Keratinocyte (primary cell): Measurements from ENCODE around the gene AGAP1. TPM values are rescaled to one million over a fixed set of nuclear protein-coding genes. Genes with fewer than 3 reads are reported as not detected.

Experiments
- DNase-seq: peaks from one replicate; pipeline ENCODE4 v3.0.0-alpha.2; 2011; ENCODE audit warnings: low read depth, missing footprints, low spot score
- FAIRE-seq: peaks from 2 replicates; lab custom pipeline; 2011; peaks lifted over from hg19 to GRCh38; lab: Jason Lieb, UNC
- H2AFZ ChIP-seq: 2 replicates; pipeline ENCODE4 v1.6.0; 2012; ENCODE audit warnings: low read length, control low read depth, inconsistent platforms; ENCODE audit not compliant: control insufficient read depth
- H3K27ac ChIP-seq: 2 replicates; pipeline ENCODE4 v1.5.1; 2011; ENCODE audit warnings: low read length; ENCODE audit not compliant: control insufficient read depth, insufficient read depth
- H3K27me3 ChIP-seq: 3 replicates; pipeline ENCODE4 v1.6.0; 2011; ENCODE audit warnings: low read length; ENCODE audit not compliant: control insufficient read depth, insufficient read depth; ENCODE audit errors: extremely low read depth
- H3K36me3 ChIP-seq, 2 experiments: 2 replicates in 1 of 2; 3 replicates in 1 of 2; pipeline ENCODE4 v1.5.1; 2011; ENCODE audit warnings: low read length in 2 of 2, mild to moderate bottlenecking in 1 of 2; ENCODE audit not compliant: control insufficient read depth in 2 of 2, insufficient read depth in 2 of 2; ENCODE audit errors: extremely low read depth in 1 of 2
- H3K4me1 ChIP-seq: 3 replicates; pipeline ENCODE4 v1.5.1; 2011; ENCODE audit warnings: low read length; ENCODE audit not compliant: control insufficient read depth, insufficient read depth; ENCODE audit errors: extremely low read depth
- H3K4me2 ChIP-seq: 3 replicates; pipeline ENCODE4 v1.6.0; 2011; ENCODE audit warnings: low read depth, low read length; ENCODE audit not compliant: control insufficient read depth, insufficient read depth; ENCODE audit errors: extremely low read depth
- H3K4me3 ChIP-seq, 3 experiments: fragments of 200-600 bp in 1 of 3; sonication (generic) in 1 of 3; 2 replicates in 2 of 3; 3 replicates in 1 of 3; pipeline ENCODE4 v1.5.1; 2011 to 2016; ENCODE audit warnings: low read length in 3 of 3, mild to moderate bottlenecking in 3 of 3, control low read depth in 2 of 3, inconsistent platforms in 1 of 3, low read depth in 1 of 3, mixed read lengths in 1 of 3, mixed run types in 1 of 3, moderate library complexity in 1 of 3; ENCODE audit not compliant: control insufficient read depth in 2 of 3, insufficient read depth in 2 of 3; ENCODE audit errors: extremely low read depth in 1 of 3
- H3K79me2 ChIP-seq: 2 replicates; pipeline ENCODE4 v1.6.0; 2012; ENCODE audit warnings: low read length; ENCODE audit not compliant: control insufficient read depth, insufficient read depth
- H3K9ac ChIP-seq: 3 replicates; pipeline ENCODE4 v1.6.0; 2011; ENCODE audit warnings: low read length; ENCODE audit not compliant: control insufficient read depth, insufficient read depth; ENCODE audit errors: extremely low read depth
- H3K9me1 ChIP-seq: 3 replicates; pipeline ENCODE4 v1.6.0; 2011; ENCODE audit warnings: low read length; ENCODE audit not compliant: control insufficient read depth, insufficient read depth; ENCODE audit errors: extremely low read depth
- H3K9me3 ChIP-seq: 2 replicates; pipeline ENCODE4 v1.5.1; 2012; ENCODE audit warnings: low read depth, low read length; ENCODE audit not compliant: control insufficient read depth
- H4K20me1 ChIP-seq: 3 replicates; pipeline ENCODE4 v1.6.0; 2011; ENCODE audit warnings: low read length; ENCODE audit not compliant: control insufficient read depth, insufficient read depth; ENCODE audit errors: extremely low read depth
- EZH2 ChIP-seq: IDR thresholded peaks from one replicate; pipeline ENCODE4 v1.6.1; 2012; ENCODE audit warnings: inconsistent platforms, mild to moderate bottlenecking, low read length, moderate library complexity
- dilution Hi-C: fragments of 300-500 bp; cut with MboI; formaldehyde crosslinking; loops from one replicate; pipeline ENCODE4 v1.7.0; 2020; ENCODE audit warnings: low sequenced_read_pairs; ENCODE audit not compliant: extremely low pct_ligation_motif_present
- polyA plus RNA-seq, 5 experiments: library from polyadenylated mRNA; depleted of rRNA in 3 of 5; stranded (reverse) in 3 of 5; stranded (forward) in 1 of 5; unstranded in 1 of 5; fragments of >200 nt; gene quantifications; 1 replicate in 1 of 5; 2 replicates in 3 of 5; 3 replicates in 1 of 5; pipeline versions ENCODE4 v1.2.1 to v1.2.3, GENCODE V29; 2011 to 2012; ENCODE audit warnings: missing spikeins in 2 of 5, low read depth in 1 of 5, low replicate concordance in 1 of 5
- TF ChIP-seq, protein P1 (sequence below), 3 experiments: IDR thresholded peaks in 1 of 3; conservative IDR thresholded peaks in 1 of 3; optimal IDR thresholded peaks in 1 of 3; 2 replicates in 2 of 3; 3 replicates in 1 of 3; pipeline versions ENCODE3 to v1.5.1; 2011; ENCODE audit warnings: low read length in 3 of 3, mild to moderate bottlenecking in 3 of 3, moderate library complexity in 2 of 3, control low read depth in 1 of 3, inconsistent platforms in 1 of 3; ENCODE audit not compliant: insufficient read depth in 2 of 3; ENCODE audit errors: extremely low read depth in 1 of 3

AGAP1 gene
- polyA plus RNA-seq, 1 donor (not counting 4 experiments of a cell fraction or from before 2014, with no cell fraction given) = 12.6 TPM

DNA sequence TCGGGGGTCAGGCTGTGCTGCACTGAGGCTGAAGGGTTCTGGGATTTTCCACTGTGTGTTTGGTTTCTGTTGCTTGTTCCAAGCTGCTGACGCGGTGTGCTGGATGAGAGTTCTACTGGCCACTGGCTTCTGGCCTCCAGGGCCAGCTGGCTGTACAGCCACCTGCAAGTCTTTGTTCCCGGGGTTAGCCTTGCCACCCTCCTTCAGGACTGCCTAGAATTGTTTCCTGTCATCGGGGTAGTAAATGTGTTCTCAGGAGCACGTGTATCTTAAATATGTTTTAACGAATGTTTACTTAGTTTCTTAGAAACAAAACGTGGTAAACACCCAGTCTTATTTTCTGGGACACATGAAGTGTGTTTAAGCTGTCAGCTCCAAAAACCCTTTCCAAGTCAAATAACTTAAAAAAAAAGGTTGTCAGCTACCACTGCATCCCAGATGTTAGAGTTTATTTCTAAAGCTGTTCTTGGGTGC, 231.2 kb downstream of the AGAP1 start:
- no peaks in the 10 kb centered on the region for H3K27me3 ChIP-seq
- H3K79me2 ChIP-seq = no peaks in the 10 kb centered on the region
- H3K9ac ChIP-seq = no peak overlapping the region
- DNase-seq (no peak), FAIRE-seq (no peak)
- H3K4me3 ChIP-seq = no peak overlapping the region
- no peaks in the 10 kb centered on the region for H3K9me3 ChIP-seq
- TF ChIP-seq, protein P1, sequence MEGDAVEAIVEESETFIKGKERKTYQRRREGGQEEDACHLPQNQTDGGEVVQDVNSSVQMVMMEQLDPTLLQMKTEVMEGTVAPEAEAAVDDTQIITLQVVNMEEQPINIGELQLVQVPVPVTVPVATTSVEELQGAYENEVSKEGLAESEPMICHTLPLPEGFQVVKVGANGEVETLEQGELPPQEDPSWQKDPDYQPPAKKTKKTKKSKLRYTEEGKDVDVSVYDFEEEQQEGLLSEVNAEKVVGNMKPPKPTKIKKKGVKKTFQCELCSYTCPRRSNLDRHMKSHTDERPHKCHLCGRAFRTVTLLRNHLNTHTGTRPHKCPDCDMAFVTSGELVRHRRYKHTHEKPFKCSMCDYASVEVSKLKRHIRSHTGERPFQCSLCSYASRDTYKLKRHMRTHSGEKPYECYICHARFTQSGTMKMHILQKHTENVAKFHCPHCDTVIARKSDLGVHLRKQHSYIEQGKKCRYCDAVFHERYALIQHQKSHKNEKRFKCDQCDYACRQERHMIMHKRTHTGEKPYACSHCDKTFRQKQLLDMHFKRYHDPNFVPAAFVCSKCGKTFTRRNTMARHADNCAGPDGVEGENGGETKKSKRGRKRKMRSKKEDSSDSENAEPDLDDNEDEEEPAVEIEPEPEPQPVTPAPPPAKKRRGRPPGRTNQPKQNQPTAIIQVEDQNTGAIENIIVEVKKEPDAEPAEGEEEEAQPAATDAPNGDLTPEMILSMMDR (optimal IDR thresholded peaks at IDR 0.05 in 1 of 3, IDR thresholded peaks at IDR 0.05 in 1 of 3, conservative IDR thresholded peaks at IDR 0.05 in 1 of 3; ENCODE audit: extremely low read depth in 1 of 3, insufficient read depth in 2 of 3, low read length in 3 of 3) = no peak
- no peak for TF ChIP-seq EZH2
- peaks cover 2 to 3% of the 10 kb centered on the region in 2 experiments for H3K36me3 ChIP-seq
- H2AFZ ChIP-seq = no peak overlapping the region
- no peaks in the 10 kb centered on the region for H4K20me1 ChIP-seq
- dilution Hi-C loops = no loop called here
- H3K9me1 ChIP-seq = no peaks in the 10 kb centered on the region
- no peak overlapping the region for H3K27ac ChIP-seq
- H3K4me2 ChIP-seq = no peak overlapping the region
- no peaks in the 10 kb centered on the region for H3K4me1 ChIP-seq

- H3K36me3 ChIP-seq = peaks cover 2 to 3% of the 10 kb centered on the region in 2 experiments
- H4K20me1 ChIP-seq = no peaks in the 10 kb centered on the region
- no peak overlapping the region for H3K9ac ChIP-seq
- FAIRE-seq (no peak), DNase-seq (no peak)
- H3K27ac ChIP-seq = no peak overlapping the region
- no peaks in the 10 kb centered on the region for H3K9me1 ChIP-seq
- dilution Hi-C loops = no loop called here
- H3K79me2 ChIP-seq = no peaks in the 10 kb centered on the region
- H3K4me1 ChIP-seq = no peaks in the 10 kb centered on the region
- H3K9me3 ChIP-seq = no peaks in the 10 kb centered on the region
- no peak for TF ChIP-seq EZH2
- TF ChIP-seq, protein P1 (optimal IDR thresholded peaks at IDR 0.05 in 1 of 3, IDR thresholded peaks at IDR 0.05 in 1 of 3, conservative IDR thresholded peaks at IDR 0.05 in 1 of 3; ENCODE audit: extremely low read depth in 1 of 3, insufficient read depth in 2 of 3, low read length in 3 of 3) = no peak
- H3K4me3 ChIP-seq = no peak overlapping the region
- no peak overlapping the region for H2AFZ ChIP-seq
- no peaks in the 10 kb centered on the region for H3K27me3 ChIP-seq
- H3K4me2 ChIP-seq = no peak overlapping the region
Observed at GRCh38 chr2:235725841-235726240, 232.0 kb downstream of the AGAP1 start.
